Panc1 (cell line): ENCODE measurements around the gene SIPA1L2. TPM values are rescaled to one million over a fixed set of nuclear protein-coding genes. Genes with fewer than 3 reads are reported as not detected.
A peak's percentile ranks its signal among the peaks of the same experiment; 100 is the strongest.

ENCODE experiments used
- ATAC-seq: fragments of 200-7000 bp; cut with Tn5 transposase; 2 replicates; pipeline ENCODE4 v1.9.1; 2020; ENCODE audit warnings: mild to moderate bottlenecking, moderate library complexity
- BruUV-seq: library from RNA; stranded (reverse); fragments of 400-500 nt; replicated peaks from 2 replicates; lab custom pipeline; 2021; lab: Mats Ljungman, UMichigan
- CTCF ChIA-PET: fragments of 300-600 bp; sonication (Branson Sonifier 250); formaldehyde crosslinking; loops from one replicate; lab custom pipeline; 2022; ENCODE audit warnings: antibody characterized with exemption; lab: Charles Lee
- POLR2A ChIA-PET: fragments of 300-600 bp; sonication (Branson Sonifier 250); formaldehyde crosslinking; loops from one replicate; lab custom pipeline; 2022; ENCODE audit warnings: antibody characterized with exemption; lab: Charles Lee
- DNase-seq: peaks from one replicate; pipeline ENCODE4 v3.0.0-alpha.2; 2010; ENCODE audit warnings: low read depth, low spot score
- H3K27ac ChIP-seq: 2 replicates; pipeline ENCODE4 v1.5.1; 2011; ENCODE audit warnings: mild to moderate bottlenecking, low read length, inconsistent platforms
- H3K27me3 ChIP-seq: fragments of 200-500 bp; sonication (Bioruptor generic); 2 replicates; pipeline ENCODE4 v1.6.0; 2014; ENCODE audit warnings: low read length, inconsistent platforms; ENCODE audit not compliant: control insufficient read depth, insufficient read depth
- H3K36me3 ChIP-seq: fragments of 200-500 bp; sonication (Bioruptor generic); 2 replicates; pipeline ENCODE4 v1.5.1; 2014; ENCODE audit warnings: inconsistent platforms, mild to moderate bottlenecking, low read length, moderate library complexity; ENCODE audit not compliant: control insufficient read depth, insufficient read depth
- H3K4me1 ChIP-seq: 2 replicates; pipeline ENCODE4 v1.5.1; 2011; ENCODE audit warnings: inconsistent platforms, mild to moderate bottlenecking, low read length, moderate library complexity; ENCODE audit not compliant: control insufficient read depth, insufficient read depth
- H3K4me3 ChIP-seq, 2 experiments: 2 replicates each; pipeline ENCODE4 v1.5.1; 2011 to 2012; ENCODE audit warnings: low read depth in 2 of 2, low read length in 2 of 2, mild to moderate bottlenecking in 2 of 2, inconsistent platforms in 1 of 2, moderate library complexity in 1 of 2
- H3K9me3 ChIP-seq: fragments of 200-500 bp; sonication (Bioruptor generic); 2 replicates; pipeline ENCODE4 v1.5.1; 2014; ENCODE audit warnings: low read depth, mild to moderate bottlenecking, inconsistent platforms, low read length, moderate library complexity; ENCODE audit not compliant: control insufficient read depth, insufficient read depth
- CTCF ChIP-seq: fragments of 450-650 bp; IDR thresholded peaks from 2 replicates; pipeline ENCODE4 v1.5.1; 2017; ENCODE audit warnings: mild to moderate bottlenecking
- POLR2AphosphoS5 ChIP-seq: IDR thresholded peaks from 2 replicates; pipeline ENCODE4 v1.6.1; 2012; ENCODE audit warnings: mild to moderate bottlenecking, low read depth, low read length, moderate library complexity
- REST ChIP-seq, 2 experiments: IDR thresholded peaks; 2 replicates each; pipeline ENCODE4 v1.6.1; 2011 to 2012; ENCODE audit warnings: low read depth in 2 of 2, control low read depth in 1 of 2, low read length in 1 of 2, mild to moderate bottlenecking in 1 of 2, moderate library complexity in 1 of 2; ENCODE audit not compliant: insufficient read depth in 1 of 2
- SIN3A ChIP-seq: IDR thresholded peaks from 2 replicates; pipeline ENCODE4 v1.6.1; 2012; ENCODE audit warnings: low read depth, mild to moderate bottlenecking, low read length, moderate library complexity, borderline replicate concordance; ENCODE audit not compliant: insufficient read depth
- TCF7L2 ChIP-seq: IDR thresholded peaks from 2 replicates; pipeline ENCODE4 v1.6.1; 2011; ENCODE audit warnings: mild to moderate bottlenecking, low read depth, low read length, inconsistent platforms
- in situ Hi-C: cut with HindIII; loops from 2 replicates; pipeline ENCODE4 v1.10.0; 2016; ENCODE audit warnings: low sequenced_read_pairs, low pct_unique_long_range_greater_than_20kb
- intact Hi-C: fragments of 100-400 bp; cut with micrococcal nuclease; formaldehyde crosslinking; loops from one replicate; pipeline ENCODE4 v1.10.0; 2022; ENCODE audit not compliant: unreplicated experiment
- total RNA-seq: library from RNA; stranded (reverse); gene quantifications from one replicate; pipeline ENCODE4 v1.2.1, GENCODE V29; 2021; ENCODE audit not compliant: unreplicated experiment

SIPA1L2 gene
- total RNA-seq, 1 experiment from 2014 or later = 5.2 TPM

GRCh38 chr1:232635778-232636356 lies 5.9 kb upstream of the SIPA1L2 start:
- no peak for DNase-seq
- Histone ChIP-seq H3K27me3 (peaks cover 10% of the 10 kb centered on the region), H3K4me1 (no peaks in the 10 kb centered on the region; the same call in 1 of the 2 replicates), H3K36me3 (no peaks in the 10 kb centered on the region), H3K4me3 (no peak overlapping the region), H3K9me3 (no peaks in the 10 kb centered on the region), H3K27ac (no peak overlapping the region)
- peak; percentile 94 for ATAC-seq
- intact Hi-C loops = loop anchor here (1.0 to 10.0 kb wide), 3 partner anchors 389 to 605 kb away; no protein-coding TSS in a partner anchor
- in situ Hi-C loops = no loop called here
- TF ChIP-seq TCF7L2 (no peak), POLR2AphosphoS5 (no peak), SIN3A (no peak), REST (IDR thresholded peaks at IDR 0.05; ENCODE audit: insufficient read depth in 1 of 2, low read depth in 2 of 2, low read length in 1 of 2) (no peak), CTCF (peak; percentile 70; the same call in 1 of the 2 replicates)
- BruUV-seq = no TSS peak
- ChIA-PET CTCF (no interaction called here), POLR2A (no interaction called here)

- Histone ChIP-seq H3K27ac (no peak overlapping the region), H3K27me3 (peaks cover 11% of the 10 kb centered on the region), H3K4me1 (no peaks in the 10 kb centered on the region; the same call in 1 of the 2 replicates), H3K36me3 (no peaks in the 10 kb centered on the region), H3K9me3 (no peaks in the 10 kb centered on the region), H3K4me3 (no peak overlapping the region)
- BruUV-seq = no TSS peak
- ATAC-seq (no peak), DNase-seq (no peak)
- in situ Hi-C loops (no loop called here), intact Hi-C loops (loop anchor here (1.0 to 10.0 kb wide), 3 partner anchors 390 to 606 kb away; no protein-coding TSS in a partner anchor)
- CTCF ChIA-PET = no interaction called here
- POLR2A ChIA-PET = no interaction called here
- TF ChIP-seq POLR2AphosphoS5 = no peak
- no peak for TF ChIP-seq CTCF
- TF ChIP-seq SIN3A = no peak
- no peak for TF ChIP-seq REST (IDR thresholded peaks at IDR 0.05; ENCODE audit: insufficient read depth in 1 of 2, low read depth in 2 of 2, low read length in 1 of 2)
- no peak for TF ChIP-seq TCF7L2
These were observed 5.3 kb upstream of the SIPA1L2 start for GRCh38 chr1:232635279-232635678.
